Stimulated activated CD4-positive, alpha-beta T cell treated with anti-CD3 and anti-CD28 coated beads, TNF-alpha, amount 100 ng/mL, for 4 hours (primary cell): ENCODE measurements around the gene PXMP4.

ENCODE experiments used
- DNase-seq, 3 experiments: peaks; one replicate each; pipeline ENCODE4 v3.0.0-alpha.2; 2020; ENCODE audit warnings: low read depth in 3 of 3

The PXMP4 gene

DNA sequence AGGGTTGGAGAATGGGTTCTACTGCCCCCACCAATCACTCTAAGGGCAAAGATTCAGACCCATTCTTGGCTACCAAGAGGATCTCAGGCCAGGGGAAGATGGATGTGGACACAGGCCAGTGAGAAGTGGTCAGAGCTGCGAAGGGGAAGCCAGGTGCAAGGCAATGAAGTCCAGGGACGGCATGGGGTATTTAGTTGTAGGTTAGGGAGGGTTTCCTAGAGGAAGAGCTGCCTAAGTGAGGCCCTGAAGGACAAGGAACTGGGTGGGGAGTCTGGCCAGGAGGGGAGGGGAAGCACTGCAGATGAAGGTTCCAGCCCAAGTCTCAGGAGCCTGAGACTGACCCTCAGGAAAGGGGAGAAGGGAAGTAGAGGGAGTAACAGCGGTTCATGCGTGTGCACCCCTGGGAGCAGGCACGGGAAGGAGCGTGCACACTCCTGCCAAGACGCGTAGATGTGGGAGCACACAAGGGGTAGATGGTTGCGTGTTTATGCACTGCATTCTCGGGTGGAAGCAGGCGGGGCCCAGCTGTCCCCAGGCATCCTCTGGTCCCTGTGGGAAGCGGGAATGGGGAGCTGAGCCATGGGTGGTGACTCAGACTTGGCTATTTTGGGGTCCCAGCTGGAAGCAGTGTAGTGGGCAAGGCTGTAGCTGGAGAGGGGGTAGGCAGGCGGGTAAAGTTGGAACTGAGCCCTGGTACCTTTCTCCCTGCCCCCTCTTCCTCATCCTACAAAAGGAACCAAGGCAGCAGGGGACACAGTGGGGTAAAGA, 50.1 kb downstream of the PXMP4 start:
- no peak for DNase-seq

- no peak for DNase-seq
Observed at GRCh38 chr20:33669224-33669623, 50.9 kb downstream of the PXMP4 start.

GRCh38 chr20:33668466-33669155, 51.5 kb downstream of the PXMP4 start:
- DNase-seq = no peak

GRCh38 chr20:33667676-33668465, 52.2 kb downstream of the PXMP4 start:
- peak; percentile 46 to 60 (median 53) for DNase-seq

DNA sequence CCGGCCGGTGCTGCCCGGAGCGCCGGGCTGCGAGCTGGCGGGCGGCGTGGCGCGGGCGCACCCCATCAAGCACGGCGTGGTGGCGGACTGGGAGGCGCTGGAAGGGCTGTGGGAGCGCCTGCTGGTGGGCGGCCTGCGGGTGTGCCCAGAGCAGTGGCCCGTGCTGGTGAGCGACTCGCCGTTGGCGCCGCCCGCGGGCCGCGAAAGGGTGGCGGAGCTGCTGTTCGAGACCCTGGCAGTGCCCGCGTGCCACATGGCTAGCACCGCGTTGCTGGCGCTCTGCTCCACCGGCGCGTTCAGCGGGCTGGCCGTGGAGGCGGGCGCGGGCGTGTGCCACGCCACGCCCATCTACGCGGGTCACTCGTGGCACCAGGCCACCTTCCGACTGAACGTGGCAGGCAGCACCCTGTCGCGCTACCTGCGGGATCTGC, 52.9 kb downstream of the PXMP4 start:
- peak in 2 of 3 experiments; percentile 28 to 43 for DNase-seq

GRCh38 chr20:33666293-33667244, 53.5 kb downstream of the PXMP4 start, which contains the start of gene ACTL10:
Gene ACTL10, plus strand, starts transcription at chr20:33666943. Its CDS starts 555 bp downstream, at chr20:33667498.
- DNase-seq = peak; percentile 61 to 71 (median 68)

DNA sequence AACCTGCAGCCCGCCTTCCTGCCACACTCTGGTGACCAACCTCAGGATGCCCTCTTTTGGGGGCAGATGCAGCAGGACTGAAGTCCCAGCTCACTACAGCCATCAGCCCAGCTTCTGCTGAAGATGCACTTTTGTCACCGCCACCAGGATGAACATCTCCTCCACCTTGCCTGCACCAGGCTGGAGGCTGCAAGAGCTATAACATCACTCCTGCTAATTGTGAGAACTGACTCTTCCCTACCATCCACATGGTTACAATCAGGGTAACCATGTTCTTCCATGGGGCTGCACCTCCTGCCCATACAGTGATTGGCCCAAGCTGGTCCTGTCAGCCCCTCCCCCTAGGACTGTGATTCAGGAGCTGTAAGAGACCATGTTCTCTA, 55.4 kb downstream of the PXMP4 start:
- no peak for DNase-seq

DNA sequence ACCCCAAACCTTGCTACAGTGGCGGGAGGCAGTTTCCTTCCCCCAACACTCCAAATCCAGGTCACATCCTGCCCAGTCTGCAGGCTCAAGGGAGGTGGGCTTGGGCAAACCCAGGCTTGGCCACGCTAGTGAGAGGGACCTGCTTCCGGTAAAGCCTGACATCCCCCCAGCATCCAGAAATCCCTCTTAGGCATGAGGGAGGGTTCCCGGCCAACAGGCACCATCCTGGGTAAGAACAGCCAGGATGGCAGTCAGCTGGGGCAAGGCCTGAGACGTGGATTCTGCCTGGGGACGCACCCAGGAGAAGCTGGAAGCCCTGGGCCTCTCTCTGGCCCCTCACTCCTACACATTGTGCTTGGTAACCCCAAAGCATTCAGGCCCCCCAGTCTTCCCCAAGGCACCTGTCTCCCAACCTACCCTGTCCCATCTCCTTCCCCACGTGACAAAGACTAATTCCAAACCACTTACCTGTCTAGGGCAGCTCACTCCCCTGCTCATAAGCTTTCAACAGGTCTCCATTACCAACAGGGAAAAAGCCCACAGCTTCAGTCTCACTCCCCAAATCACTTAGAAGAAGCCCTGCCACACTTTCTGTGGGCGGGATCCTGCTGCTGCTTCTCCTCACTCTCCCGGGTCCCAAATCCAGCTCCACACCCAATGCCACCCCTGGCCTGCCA, 55.9 kb downstream of the PXMP4 start:
- DNase-seq = no peak

DNA sequence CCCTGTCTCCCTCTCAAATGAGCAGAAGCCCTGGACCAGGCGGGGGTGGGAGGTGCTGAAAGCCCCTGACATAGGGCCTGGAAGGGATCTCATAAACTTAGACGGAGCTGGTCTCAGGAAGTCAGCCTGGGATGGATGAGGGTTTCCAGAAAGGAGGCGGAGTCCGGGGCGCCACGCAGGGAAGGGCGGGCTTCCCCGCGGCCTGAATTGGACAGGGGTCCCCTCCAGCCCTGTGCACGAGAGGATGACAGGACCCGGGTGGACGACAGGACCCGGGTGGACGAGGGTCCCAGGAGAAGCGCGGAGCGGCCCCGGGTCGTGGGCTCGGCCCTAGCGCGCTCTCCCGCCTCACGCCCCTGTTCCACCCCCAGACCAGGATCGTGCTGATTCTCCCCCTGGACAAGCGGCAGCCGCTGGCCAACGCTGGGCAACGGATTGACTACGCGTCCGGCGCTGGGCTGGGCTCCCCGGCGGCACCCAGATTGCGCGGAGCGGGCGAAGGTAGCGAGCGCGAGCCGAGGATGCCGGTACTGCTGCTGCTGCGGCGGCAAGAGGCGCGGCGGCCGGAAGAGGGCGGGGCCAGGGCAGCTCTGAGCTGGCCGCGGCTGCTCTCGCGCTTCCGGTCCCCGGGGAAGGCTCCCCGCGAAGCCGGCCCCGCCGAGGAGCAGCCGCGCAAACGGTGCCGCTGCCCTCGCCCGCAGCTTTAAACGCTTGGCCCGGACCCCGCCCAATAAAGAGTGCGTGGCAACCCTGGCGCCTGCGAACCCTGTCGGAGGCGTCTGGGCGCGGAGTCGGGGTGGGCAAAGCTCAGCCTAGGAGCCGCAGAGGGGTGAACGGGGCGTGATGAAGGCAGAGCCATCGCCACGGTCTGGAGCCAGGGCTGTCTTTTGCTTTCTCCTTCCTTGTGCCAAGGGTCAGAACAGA, 56.7 kb downstream of the PXMP4 start:
- peak; percentile 62 to 79 (median 65) for DNase-seq

DNA sequence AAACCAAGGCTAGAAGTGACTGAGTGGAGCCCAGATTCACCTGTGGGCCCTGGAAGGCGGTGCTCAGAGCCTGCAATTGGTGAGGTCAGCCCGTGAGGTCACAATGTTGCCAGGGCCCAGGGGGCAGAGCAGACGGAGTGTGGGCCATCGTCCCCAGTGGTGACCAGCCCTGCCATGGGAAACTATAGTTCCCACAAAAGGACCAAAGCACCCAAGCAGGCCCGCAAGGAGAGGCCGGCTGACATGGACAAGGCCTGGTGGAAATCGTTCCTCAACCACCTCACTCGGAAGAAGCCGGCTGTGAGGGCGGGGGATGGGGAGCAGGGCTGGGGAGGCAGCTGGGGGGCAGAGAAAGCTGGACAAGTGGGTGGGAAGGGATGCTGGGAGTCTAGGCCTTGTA, 57.9 kb downstream of the PXMP4 start, which contains the start of gene C20orf144:
Gene C20orf144 (plus strand): TSS at position 156 of the 400 bp plus-strand sequence. CDS start 19 bp downstream, at position 175.
- DNase-seq = no peak

- no peak for DNase-seq
Observed at GRCh38 chr20:33660685-33661058, 59.4 kb downstream of the PXMP4 start.

DNA sequence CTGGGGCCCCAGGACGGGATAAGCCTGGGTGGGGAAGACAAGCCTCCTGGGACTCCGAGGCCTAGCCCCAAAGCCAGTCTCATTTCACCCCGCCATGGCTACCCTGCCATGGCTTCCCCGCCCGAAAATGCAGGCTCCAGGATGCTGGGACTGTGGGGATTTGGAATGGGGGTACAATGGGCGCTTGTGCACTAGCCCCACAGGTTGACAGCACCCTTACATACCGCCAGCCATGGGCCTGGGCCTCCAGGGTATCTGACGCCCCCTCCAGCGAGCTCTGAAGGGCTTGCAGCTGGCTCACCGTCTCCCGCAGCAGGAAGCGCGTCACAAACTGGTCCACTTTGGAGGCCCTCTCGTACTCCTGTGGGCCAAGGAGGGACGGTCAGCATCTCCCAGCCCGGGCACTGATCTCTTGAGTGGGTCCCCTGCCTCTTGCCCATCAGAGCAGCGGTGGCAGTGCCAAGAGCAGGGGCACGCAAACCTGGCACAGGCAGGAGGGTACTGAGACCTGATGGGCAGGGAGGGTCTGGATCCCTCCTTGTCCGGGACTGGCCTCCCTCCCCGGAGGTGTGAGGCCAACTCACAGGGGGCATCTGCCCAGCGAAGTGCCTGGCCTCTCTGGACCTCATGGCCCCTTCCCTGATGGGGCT, 60.0 kb downstream of the PXMP4 start:
- no peak for DNase-seq

GRCh38 chr20:33659341-33660034, 60.6 kb downstream of the PXMP4 start:
- no peak for DNase-seq

DNA sequence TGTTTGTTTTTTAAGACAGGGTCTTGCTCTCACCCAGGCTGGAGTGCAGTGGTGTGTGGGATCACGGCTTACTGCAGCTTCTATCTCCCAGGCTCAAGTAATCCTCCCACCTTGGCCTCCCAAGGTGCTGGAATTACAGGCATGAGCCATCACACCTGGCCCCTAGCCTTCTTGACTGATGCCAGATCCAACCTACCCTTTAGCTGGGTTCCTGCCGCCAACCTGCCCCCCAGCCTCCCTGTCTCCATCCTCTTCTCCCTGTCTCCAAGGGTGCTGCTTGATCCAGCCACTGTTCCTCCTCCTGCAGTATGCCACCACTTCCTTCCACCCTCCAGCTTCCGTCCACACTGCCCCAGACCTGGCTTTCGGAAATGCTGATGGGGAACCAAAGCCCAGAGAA, 61.2 kb downstream of the PXMP4 start:
- DNase-seq = no peak

DNA sequence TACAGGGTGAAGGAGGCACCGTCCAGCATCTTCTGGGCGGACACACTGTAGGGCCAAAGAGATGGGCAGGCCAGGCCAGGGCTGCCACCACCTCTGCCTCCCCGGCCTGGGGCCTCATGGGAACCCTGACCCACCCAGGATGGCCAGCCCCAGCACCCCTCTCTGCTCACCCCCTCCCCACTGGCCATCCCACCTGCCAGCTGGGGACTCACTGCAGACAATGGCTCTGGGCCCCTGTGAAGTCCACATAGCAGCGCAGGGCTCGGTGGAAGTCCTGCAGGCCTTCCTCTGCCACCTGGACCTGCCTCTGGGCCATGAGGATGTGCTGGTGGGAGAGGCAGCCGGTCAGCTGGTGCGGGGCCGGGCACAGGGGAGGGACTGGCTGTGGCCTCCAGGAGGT, 61.6 kb downstream of the PXMP4 start:
- no peak for DNase-seq

GRCh38 chr20:33657704-33658095, 62.4 kb downstream of the PXMP4 start:
- no peak for DNase-seq

DNA sequence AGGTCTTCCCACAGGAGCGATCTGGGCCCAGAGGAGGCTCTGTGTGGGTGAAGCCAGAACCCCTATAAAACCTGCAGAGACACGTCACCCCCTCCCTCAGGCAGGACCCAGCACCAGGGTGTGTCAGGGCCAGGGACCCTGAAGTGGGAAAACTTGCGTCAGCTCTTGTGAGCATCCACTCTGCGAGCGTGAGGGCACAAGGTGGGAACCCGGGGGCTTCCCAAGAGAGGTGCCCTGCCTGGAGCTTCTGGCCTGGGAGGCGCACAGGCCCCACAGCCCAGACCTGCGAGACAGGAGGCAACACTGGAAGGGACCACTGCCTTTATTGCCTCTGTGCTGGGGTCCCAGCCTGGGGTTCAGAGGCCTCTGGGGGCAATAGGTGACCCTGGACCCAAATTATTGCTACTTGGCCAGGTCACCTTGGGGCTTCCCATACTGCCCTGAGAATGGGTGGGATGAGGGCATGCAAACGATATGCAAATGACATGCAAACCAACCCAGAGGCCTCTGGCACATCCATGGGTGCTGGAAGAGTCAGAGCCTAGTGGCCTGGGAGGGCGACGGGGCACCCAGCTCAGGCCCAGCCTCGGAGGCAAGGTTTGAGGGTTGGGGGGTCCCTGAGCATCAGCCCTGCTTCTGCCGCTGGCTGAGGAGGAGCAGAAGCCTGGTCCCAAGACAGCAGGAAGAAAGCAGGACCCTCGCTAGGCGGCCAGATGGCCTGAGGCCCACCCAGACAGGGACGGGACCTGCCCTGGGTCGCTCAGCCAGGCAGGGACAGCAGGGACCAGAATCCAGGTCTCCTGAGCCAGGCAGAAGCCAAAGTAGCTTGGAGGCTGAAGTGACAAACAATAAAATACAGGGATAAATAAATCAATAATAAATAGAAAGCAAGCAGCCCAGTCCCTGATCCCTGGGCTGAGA, 63.1 kb downstream of the PXMP4 start:
- no peak for DNase-seq
